ENCODE measurements around the gene NLE1. TPM values are rescaled to one million over a fixed set of nuclear protein-coding genes. Genes with fewer than 3 reads are reported as not detected.
A peak's percentile ranks its signal among the peaks of the same experiment; 100 is the strongest.

NLE1 gene
- total and polyA plus RNA-seq, 2 experiments from 2014 or later = 11.4 to 19.9 TPM

DNA sequence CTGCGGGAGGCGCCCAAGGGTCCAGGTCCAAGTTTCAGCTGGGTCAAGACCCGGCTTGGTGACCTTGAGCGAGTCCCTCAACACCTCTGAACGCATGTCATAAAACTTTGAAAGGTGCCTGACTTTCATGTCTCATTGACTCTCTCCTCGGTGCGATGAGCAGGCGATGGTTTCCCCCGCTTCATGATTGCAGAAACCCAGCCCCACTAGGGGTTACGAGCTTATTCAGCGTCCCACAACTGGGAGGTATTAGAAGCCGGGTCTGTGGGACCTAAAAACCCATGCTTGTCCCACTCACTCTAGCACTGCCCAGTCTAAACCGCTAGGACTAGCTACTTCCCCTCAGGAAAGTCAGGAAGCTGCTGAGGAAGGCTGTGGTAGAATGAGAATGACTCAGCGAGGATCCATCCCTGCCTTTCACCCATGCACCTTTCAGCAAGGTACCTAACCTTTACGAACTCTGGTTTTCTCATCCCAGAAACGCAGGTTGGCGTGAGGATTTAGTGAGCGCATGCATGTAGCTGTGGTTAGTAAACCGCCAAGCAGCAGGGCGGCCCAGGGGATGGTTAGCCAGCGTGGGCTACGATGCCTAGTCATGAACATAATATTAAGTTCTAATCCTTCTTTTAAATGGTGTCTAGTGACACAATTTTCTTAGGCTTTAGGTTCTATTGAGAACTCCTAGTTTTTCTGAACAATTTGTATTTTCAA, 52.4 kb downstream of the NLE1 start:
- H3K9me3 ChIP-seq (ENCODE audit: low read depth) = no peaks in the 10 kb centered on the region
- no peaks in the 10 kb centered on the region for H3K27me3 ChIP-seq
- no peak overlapping the region for H3K27ac ChIP-seq
- peak; percentile 7 to 55 for DNase-seq (ENCODE audit: low read depth in 1 of 2, low spot score in 1 of 2)
- TF ChIP-seq, protein P1, sequence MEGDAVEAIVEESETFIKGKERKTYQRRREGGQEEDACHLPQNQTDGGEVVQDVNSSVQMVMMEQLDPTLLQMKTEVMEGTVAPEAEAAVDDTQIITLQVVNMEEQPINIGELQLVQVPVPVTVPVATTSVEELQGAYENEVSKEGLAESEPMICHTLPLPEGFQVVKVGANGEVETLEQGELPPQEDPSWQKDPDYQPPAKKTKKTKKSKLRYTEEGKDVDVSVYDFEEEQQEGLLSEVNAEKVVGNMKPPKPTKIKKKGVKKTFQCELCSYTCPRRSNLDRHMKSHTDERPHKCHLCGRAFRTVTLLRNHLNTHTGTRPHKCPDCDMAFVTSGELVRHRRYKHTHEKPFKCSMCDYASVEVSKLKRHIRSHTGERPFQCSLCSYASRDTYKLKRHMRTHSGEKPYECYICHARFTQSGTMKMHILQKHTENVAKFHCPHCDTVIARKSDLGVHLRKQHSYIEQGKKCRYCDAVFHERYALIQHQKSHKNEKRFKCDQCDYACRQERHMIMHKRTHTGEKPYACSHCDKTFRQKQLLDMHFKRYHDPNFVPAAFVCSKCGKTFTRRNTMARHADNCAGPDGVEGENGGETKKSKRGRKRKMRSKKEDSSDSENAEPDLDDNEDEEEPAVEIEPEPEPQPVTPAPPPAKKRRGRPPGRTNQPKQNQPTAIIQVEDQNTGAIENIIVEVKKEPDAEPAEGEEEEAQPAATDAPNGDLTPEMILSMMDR (IDR thresholded peaks at IDR 0.05; ENCODE audit: low read depth, low read length) = peak; percentile 12
- peak overlapping the region; percentile 64 for H3K4me3 ChIP-seq
- H3K4me1 ChIP-seq (ENCODE audit: low read depth) = peaks cover 8% of the 10 kb centered on the region
- no peaks in the 10 kb centered on the region for H3K36me3 ChIP-seq

DNA sequence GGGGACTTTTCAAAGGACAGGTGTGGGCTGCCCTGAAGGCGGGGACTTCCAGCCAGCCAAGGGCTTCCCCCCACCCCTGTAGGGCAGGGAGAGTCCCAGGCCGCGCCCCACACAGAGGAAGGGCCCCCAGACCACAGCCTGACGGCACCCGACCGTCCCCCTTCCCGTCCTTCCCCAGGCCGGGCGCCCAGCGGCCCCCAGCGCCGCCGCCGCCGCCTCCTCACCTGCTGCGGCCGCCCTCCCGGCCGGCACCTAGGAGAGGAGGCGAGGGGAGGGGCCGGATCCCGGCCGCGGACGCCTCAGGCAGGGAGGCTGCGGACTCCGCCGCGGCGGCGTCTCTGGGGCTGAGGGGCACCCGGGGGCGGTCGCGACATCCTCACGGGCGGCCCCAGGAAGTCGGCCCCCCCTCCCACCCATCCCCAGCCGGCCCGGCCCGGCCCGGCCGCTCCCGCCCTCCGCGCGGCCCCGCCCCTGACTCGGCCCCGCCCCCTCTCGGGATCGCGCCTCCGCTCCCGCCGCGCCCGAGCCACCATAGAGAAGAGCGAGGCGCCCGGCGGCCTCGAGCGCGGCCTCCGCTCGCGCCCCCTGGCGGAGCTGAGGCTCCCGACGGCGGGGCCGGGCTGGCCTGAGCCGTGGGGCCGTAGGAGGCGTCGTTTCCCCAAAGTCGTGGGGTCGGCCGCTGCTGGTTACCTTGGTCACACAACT, 53.1 kb downstream of the NLE1 start:
- DNase-seq (ENCODE audit: low read depth in 1 of 2, low spot score in 1 of 2) = peak; percentile 87 to 93
- Histone ChIP-seq H3K36me3 (no peaks in the 10 kb centered on the region), H3K27me3 (no peaks in the 10 kb centered on the region), H3K4me1 (ENCODE audit: low read depth) (peaks cover 8% of the 10 kb centered on the region), H3K9me3 (ENCODE audit: low read depth) (no peaks in the 10 kb centered on the region), H3K27ac (peak overlapping the region; percentile 35), H3K4me3 (peak overlapping the region; percentile 64)
- TF ChIP-seq, protein P1 (IDR thresholded peaks at IDR 0.05; ENCODE audit: low read depth, low read length) = peak; percentile 74

DNA sequence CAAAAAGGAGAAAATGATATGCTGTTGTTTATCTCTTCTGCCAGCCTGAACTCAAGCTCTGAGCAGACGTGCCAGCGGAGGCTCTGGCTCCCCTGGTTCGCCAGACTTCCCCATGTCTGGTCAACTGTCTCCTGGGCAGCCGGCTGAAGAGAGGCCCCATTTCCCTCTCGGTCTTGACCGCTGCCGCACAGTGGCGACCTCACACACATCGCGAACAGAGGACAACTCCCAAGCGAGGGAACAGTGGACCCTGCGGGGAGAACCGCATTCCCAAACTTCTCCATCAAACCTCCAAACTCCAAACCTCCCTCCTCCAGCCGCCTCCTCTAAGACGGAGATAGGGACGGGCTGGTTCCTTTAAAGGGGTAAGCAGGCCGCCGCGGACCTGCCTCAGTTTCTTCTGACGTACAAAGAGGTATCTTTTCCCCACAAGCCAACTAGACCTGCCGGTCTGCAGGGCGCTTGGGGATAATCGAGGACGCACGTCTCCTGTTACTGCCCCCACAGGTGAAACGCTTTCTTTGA, 53.7 kb downstream of the NLE1 start:
- TF ChIP-seq, protein P1 (IDR thresholded peaks at IDR 0.05; ENCODE audit: low read depth, low read length) = no peak
- H3K9me3 ChIP-seq (ENCODE audit: low read depth) = no peaks in the 10 kb centered on the region
- DNase-seq (ENCODE audit: low read depth in 1 of 2, low spot score in 1 of 2) = peak; percentile 54 to 70
- H3K4me3 ChIP-seq = peak overlapping the region; percentile 64
- H3K4me1 ChIP-seq (ENCODE audit: low read depth) = peaks cover 8% of the 10 kb centered on the region
- no peaks in the 10 kb centered on the region for H3K27me3 ChIP-seq
- peak overlapping the region; percentile 35 for H3K27ac ChIP-seq
- H3K36me3 ChIP-seq = no peaks in the 10 kb centered on the region

DNA sequence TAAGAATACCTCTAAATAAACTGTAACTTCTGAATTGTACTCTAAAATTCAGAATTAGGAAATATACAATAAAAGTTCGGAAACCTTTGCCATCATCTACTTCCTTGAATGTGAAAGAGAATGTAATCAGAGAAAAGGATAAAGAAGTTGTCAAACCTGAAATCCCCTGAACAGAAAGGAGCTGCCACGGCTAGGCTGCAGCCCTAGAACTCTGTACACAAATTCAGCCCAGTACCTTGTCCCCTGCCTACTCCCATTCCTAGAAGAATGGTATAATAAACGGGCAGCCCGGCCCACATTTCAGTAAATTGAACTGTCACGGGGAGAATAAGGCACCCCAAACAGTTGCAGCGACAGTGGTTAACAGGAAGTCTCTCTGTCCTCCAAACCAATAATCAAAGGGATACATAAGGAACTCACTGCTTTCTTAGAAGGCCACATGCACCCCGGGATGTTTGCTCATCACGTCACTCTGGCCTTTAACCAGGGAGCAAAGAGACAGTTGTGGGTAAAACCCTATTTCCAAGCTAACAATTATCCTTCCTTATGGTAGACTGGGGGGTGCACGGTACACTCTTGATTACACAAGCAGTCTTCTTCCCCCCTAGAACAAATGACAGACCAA, 54.3 kb downstream of the NLE1 start:
- TF ChIP-seq, protein P1 (IDR thresholded peaks at IDR 0.05; ENCODE audit: low read depth, low read length) = no peak
- peak in 1 of 2 donors; percentile 5 for DNase-seq (ENCODE audit: low read depth in 1 of 2, low spot score in 1 of 2)
- Histone ChIP-seq H3K9me3 (ENCODE audit: low read depth) (no peaks in the 10 kb centered on the region), H3K27me3 (no peaks in the 10 kb centered on the region), H3K4me3 (peak overlapping the region; percentile 64), H3K36me3 (no peaks in the 10 kb centered on the region), H3K27ac (peak overlapping the region; percentile 35), H3K4me1 (ENCODE audit: low read depth) (peaks cover 8% of the 10 kb centered on the region)

DNA sequence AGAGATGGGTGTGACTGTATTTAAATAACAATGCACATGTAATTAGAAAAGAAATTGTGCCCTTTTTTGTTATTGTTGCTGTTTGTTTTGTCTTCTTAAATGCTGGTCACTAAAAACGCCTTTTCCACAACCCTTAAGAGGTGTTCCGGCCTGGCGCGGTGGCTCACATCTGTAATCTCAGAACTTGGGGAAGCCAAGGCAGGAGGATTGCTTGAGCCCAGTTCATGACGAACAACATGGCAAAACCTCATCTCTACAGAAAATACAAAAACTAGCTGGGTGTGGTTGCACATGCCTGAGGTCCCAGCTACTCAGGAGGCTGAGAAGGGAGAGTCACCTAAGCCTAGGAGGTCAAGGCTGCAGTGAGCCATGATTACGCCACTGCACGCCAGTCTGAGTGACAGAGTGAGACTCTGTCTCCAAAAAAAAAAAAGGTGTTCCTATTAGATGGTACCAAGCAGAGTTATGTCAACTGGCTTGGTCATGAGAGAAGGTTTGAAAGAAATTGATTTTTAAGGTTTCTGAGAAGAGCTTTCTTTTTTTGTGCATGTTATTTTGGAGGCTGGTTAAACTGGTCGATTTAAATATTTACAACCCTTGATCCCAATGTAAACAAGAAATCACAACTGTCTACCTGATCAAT, 55.1 kb downstream of the NLE1 start:
- Histone ChIP-seq H3K4me1 (ENCODE audit: low read depth) (peaks cover 8% of the 10 kb centered on the region), H3K9me3 (ENCODE audit: low read depth) (no peaks in the 10 kb centered on the region), H3K27ac (no peak overlapping the region), H3K27me3 (no peaks in the 10 kb centered on the region), H3K36me3 (no peaks in the 10 kb centered on the region), H3K4me3 (no peak overlapping the region)
- TF ChIP-seq, protein P1 (IDR thresholded peaks at IDR 0.05; ENCODE audit: low read depth, low read length) = no peak
- no peak for DNase-seq (ENCODE audit: low read depth in 1 of 2, low spot score in 1 of 2)
